ENCODE results near the gene CPEB4.

Gene CPEB4

GRCh38 chr5:173962436-173962972, 74.4 kb downstream of the CPEB4 start:
- no peak overlapping the region for H2AFZ ChIP-seq (ENCODE audit: low read depth, low read length, severe bottlenecking)
- H4K20me1 ChIP-seq (ENCODE audit: low read depth, low read length), result no peaks in the 10 kb centered on the region
- no peak overlapping the region for H3K9ac ChIP-seq (ENCODE audit: low read length)
- no peaks in the 10 kb centered on the region for H3K79me2 ChIP-seq (ENCODE audit: insufficient read depth, low read length)
- no peaks in the 10 kb centered on the region for H3K9me2 ChIP-seq (replicated peaks; ENCODE audit: insufficient read depth, low read length)
- H3K36me3 ChIP-seq (ENCODE audit: low read length), result peaks cover 13% of the 10 kb centered on the region; the same call in 1 of the 2 replicates
- no peak overlapping the region for H3K4me2 ChIP-seq (ENCODE audit: low read depth, low read length, poor library complexity, severe bottlenecking)
- TF ChIP-seq EZH2phosphoT487 (conservative IDR thresholded peaks at IDR 0.05; ENCODE audit: low read length) (no peak), CTCF (IDR thresholded peaks at IDR 0.05; ENCODE audit: insufficient read depth, low read length, poor library complexity, severe bottlenecking) (no peak)
- peaks cover 19% of the 10 kb centered on the region for H3F3A ChIP-seq (ENCODE audit: insufficient read depth)
- no peak overlapping the region for H3K4me3 ChIP-seq (ENCODE audit: insufficient read depth, low read length, poor library complexity, severe bottlenecking)
- no peaks in the 10 kb centered on the region for H3K27me3 ChIP-seq (ENCODE audit: low read length)
- no peak overlapping the region for H3K27ac ChIP-seq (ENCODE audit: low read depth, low read length)
- no peaks in the 10 kb centered on the region for H3K9me3 ChIP-seq (ENCODE audit: insufficient read depth, low read length)

- Histone ChIP-seq H3K79me2 (ENCODE audit: insufficient read depth, low read length) (no peaks in the 10 kb centered on the region), H3K9me3 (ENCODE audit: insufficient read depth, low read length) (no peaks in the 10 kb centered on the region), H3K27me3 (ENCODE audit: low read length) (no peaks in the 10 kb centered on the region), H3K9me2 (replicated peaks; ENCODE audit: insufficient read depth, low read length) (no peaks in the 10 kb centered on the region), H3F3A (ENCODE audit: insufficient read depth) (peaks cover 19% of the 10 kb centered on the region), H3K27ac (ENCODE audit: low read depth, low read length) (no peak overlapping the region), H3K36me3 (ENCODE audit: low read length) (peaks cover 6% of the 10 kb centered on the region; the same call in 1 of the 2 replicates), H3K4me2 (ENCODE audit: low read depth, low read length, poor library complexity, severe bottlenecking) (no peak overlapping the region), H3K9ac (ENCODE audit: low read length) (no peak overlapping the region), H2AFZ (ENCODE audit: low read depth, low read length, severe bottlenecking) (no peak overlapping the region), H3K4me3 (ENCODE audit: insufficient read depth, low read length, poor library complexity, severe bottlenecking) (no peak overlapping the region), H4K20me1 (ENCODE audit: low read depth, low read length) (no peaks in the 10 kb centered on the region)
- no peak for TF ChIP-seq EZH2phosphoT487 (conservative IDR thresholded peaks at IDR 0.05; ENCODE audit: low read length)
- no peak for TF ChIP-seq CTCF (IDR thresholded peaks at IDR 0.05; ENCODE audit: insufficient read depth, low read length, poor library complexity, severe bottlenecking)
These were observed 75.2 kb downstream of the CPEB4 start for GRCh38 chr5:173963182-173963838.

GRCh38 chr5:173963867-173964441, 75.8 kb downstream of the CPEB4 start:
- no peak overlapping the region for H3K27ac ChIP-seq (ENCODE audit: low read depth, low read length)

More at GRCh38 chr5:173963867-173964441, 75.8 kb downstream of the CPEB4 start:
- no peaks in the 10 kb centered on the region for H3K9me2 ChIP-seq (replicated peaks; ENCODE audit: insufficient read depth, low read length)
- H2AFZ ChIP-seq (ENCODE audit: low read depth, low read length, severe bottlenecking), result no peak overlapping the region
- H3K27me3 ChIP-seq (ENCODE audit: low read length), result no peaks in the 10 kb centered on the region
- H3K4me3 ChIP-seq (ENCODE audit: insufficient read depth, low read length, poor library complexity, severe bottlenecking), result no peak overlapping the region
- H3K9ac ChIP-seq (ENCODE audit: low read length), result no peak overlapping the region
- no peak for TF ChIP-seq EZH2phosphoT487 (conservative IDR thresholded peaks at IDR 0.05; ENCODE audit: low read length)
- no peak for TF ChIP-seq CTCF (IDR thresholded peaks at IDR 0.05; ENCODE audit: insufficient read depth, low read length, poor library complexity, severe bottlenecking)
- H3K36me3 ChIP-seq (ENCODE audit: low read length), result no peaks in the 10 kb centered on the region
- no peaks in the 10 kb centered on the region for H3K79me2 ChIP-seq (ENCODE audit: insufficient read depth, low read length)
- H3K9me3 ChIP-seq (ENCODE audit: insufficient read depth, low read length), result no peaks in the 10 kb centered on the region
- H3K4me2 ChIP-seq (ENCODE audit: low read depth, low read length, poor library complexity, severe bottlenecking), result no peak overlapping the region
- H3F3A ChIP-seq (ENCODE audit: insufficient read depth), result peaks cover 19% of the 10 kb centered on the region
- no peaks in the 10 kb centered on the region for H4K20me1 ChIP-seq (ENCODE audit: low read depth, low read length)

Measured in SU-DHL-6 (cell line).